GM11168 (cell line): Measurements from ENCODE around the gene ITPR1.

Source experiments
- in situ Hi-C: fragments of 300-500 bp; cut with MboI; formaldehyde crosslinking; loops from one replicate; pipeline ENCODE4 v1.12.0; 2022; ENCODE audit warnings: low sequenced_read_pairs; ENCODE audit not compliant: unreplicated experiment

The ITPR1 gene

DNA sequence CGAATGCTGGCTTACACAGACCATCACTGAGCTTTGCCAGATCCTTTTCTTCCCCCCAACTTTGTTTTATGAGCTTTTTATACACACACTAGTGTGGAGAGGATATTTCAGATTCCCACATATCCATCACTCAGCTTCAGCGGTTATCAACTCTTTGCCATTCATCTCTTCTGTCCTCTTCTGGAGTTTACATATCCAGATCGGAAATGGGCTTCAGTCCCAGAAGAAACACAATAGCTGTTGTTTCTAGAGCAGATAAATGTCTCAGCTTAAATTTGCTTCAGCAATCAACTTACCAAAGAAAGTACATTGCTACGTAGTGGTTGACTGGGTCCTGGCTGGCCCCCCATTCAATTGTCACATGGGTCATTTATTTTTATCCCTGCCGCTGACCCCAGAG is 300.2 kb downstream of the ITPR1 start:
- in situ Hi-C loops, result no loop called here

DNA sequence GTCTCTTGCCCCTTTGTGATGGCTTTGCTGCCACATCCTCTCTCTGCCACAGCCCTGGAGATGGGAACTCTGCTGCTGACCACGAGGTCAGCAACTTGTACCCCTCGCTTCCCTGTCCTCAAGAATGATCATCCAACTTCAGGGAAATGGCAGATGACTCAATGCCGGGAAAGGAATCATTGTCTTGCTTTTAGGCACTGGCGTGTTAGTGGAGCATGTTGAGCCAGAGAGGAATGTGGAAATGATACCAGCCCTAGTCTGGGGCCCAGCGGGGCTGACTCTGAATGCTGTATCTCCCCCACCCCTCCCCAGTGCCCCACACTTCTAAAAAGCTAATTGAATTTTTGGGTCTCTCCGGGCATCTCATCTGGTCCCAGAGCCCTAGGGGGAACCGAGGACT is 301.2 kb downstream of the ITPR1 start:
- in situ Hi-C loops, result no loop called here

DNA sequence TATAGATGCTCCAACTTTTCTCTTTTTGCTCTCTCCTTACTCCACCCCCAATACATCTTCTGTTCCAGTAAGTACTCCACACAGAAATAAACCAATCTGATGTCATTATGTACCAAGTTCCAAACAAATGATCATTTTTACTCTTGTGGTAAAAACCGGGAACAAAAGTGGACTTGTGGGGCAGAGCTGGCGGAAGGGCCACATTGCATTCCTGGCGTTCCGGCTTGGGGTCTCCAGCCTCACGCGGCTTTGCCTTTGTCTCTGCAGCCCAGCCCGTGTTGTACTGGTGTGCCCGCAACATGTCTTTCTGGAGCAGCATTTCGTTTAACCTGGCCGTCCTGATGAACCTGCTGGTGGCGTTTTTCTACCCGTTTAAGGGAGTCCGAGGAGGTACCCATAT is 301.6 kb downstream of the ITPR1 start:
- in situ Hi-C loops, result no loop called here

DNA sequence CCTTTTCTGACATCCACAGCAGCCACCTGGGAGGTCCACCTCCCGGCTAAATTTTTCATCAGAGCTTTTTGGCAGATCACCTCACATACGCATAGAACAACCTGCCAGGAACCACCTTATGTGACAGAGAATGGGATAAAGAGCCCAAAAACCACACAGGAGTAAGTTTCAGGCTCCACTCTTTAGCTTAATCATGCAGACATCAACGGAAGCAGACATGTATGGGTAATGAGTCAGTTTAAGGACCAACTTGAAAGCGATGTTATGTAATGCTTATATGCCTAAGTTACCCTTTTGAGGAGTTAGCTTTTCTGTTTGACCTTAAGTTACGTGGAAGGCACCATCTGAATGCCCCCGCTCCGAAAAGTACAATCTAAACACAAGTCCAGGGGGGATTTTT is 302.8 kb downstream of the ITPR1 start:
- in situ Hi-C loops, result no loop called here

DNA sequence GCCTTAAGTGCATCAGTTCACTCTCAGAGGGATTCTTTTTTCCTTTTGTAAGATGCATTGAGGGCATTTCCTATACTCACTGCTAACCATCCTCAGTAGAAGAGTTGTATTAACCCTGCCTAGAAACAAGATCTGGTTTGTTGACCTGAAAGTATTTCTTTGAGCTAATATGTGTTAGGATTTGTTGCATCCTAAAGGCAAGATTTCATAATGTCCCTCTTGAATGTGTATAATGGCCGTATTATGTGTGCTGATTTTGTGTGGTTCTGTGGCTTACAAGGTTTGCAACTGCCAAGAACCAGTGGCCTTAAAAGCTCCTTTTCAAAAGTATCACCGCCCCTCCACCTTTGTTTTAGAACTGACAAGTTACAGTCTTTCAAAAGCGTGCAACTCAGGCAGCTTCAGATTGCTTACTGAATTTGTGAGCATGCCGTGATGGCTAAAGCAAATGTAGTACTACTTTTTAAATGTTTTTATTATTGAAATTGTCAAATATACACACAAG is 304.1 kb downstream of the ITPR1 start:
- in situ Hi-C loops, result no loop called here

DNA sequence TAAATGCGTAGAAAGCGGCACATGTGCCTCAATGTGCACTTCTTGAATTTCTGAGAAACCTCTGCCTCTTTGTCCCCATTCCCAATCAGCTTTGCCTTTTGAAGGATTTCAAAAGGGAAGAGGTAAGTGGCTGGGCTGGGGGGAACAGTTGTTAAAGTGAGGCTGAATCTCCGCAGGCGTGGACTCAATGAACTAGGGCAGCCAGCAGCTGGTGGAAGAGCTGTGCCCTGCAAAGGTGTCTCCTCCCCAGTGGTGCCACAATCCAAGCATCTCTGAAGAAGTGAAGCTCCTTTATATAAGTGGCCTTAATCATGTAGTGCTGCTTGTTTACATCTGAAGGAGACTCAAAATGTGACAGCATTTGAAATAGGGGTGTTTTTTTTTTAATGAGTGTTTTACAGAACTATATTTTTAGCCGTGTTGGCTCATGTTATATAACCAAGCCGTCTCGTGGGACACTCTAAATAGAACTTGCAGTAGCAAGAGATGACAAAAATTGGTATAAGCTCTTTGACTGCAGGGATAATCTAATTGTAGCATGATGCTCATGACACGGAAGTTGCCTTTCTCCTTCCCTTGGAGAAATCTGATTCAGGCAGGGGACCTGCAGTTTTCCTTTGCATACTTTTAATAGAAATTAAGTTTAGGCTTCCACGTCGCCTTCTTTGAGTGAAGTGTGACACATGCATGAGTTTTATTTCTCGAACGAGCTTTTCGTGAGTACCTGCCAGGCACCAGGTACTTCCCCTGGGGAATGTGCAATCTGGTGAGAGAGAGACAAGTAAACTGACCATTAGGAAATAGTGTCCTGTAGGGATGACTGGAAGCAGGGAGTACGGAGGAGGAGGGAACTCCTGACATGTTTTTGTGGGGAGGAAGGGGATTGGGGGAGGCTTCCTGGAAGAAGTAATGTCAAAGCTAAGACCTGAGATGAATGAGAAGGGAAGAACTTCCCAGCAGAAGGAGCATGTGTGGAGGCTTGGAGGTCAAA is 306.4 kb downstream of the ITPR1 start:
- in situ Hi-C loops, result no loop called here

DNA sequence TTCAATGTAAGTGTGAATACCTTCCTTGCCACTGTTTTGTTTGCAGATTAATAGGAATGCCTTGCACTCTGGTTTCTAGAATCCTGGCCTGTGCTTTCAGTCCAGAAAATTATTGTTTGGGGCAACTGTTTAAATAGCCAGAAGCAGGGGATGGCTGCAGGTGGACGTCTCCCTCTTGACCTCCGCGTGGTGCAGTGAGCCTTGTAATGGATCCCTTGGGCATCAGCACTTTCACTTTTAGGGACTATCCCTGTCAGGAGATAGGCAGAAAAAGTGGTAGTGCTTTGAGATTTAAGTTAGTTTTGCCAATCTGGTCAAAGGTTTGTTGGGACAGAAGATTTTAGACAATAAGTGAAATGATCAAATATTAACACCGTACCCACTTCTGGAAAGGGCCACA is 307.4 kb downstream of the ITPR1 start:
- in situ Hi-C loops, result no loop called here

DNA sequence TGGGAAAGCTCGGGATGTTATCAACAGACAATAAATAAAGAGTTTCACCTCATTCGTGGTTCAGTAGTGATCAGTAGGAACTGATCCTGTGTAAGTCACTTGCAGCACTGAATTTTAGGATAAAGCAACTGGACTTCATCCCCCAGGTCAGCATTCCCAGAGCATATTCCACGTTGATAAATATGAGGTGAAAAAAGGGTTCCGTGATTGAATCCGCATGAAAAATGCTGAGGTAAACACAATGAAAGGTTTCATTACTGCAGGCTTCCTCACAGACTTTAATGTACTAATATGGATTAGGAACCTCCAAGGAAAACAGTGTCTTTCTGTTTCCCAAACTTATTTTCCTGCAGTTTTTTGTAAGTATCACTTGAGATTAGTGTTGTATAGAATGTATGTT is 308.7 kb downstream of the ITPR1 start:
- in situ Hi-C loops, result no loop called here

DNA sequence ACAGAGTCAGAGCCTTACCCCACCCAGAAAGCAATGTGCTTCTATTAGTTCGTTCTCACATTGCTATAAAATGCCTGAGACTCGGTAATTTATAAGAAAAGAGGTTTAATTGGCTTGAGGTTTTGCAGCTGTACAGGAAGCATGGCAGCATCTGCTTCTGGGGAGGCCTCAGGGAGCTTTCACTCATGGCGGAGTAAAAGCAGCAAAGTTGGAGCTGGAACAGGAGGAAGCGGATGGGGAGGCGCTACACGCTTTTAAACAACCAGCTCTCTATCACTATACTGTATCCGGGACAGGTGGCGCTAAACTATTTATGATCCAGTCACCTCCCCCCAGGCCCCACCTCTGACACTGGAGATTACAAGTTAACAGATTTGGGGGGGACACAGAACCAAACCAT is 309.8 kb downstream of the ITPR1 start:
- in situ Hi-C loops, result no loop called here

DNA sequence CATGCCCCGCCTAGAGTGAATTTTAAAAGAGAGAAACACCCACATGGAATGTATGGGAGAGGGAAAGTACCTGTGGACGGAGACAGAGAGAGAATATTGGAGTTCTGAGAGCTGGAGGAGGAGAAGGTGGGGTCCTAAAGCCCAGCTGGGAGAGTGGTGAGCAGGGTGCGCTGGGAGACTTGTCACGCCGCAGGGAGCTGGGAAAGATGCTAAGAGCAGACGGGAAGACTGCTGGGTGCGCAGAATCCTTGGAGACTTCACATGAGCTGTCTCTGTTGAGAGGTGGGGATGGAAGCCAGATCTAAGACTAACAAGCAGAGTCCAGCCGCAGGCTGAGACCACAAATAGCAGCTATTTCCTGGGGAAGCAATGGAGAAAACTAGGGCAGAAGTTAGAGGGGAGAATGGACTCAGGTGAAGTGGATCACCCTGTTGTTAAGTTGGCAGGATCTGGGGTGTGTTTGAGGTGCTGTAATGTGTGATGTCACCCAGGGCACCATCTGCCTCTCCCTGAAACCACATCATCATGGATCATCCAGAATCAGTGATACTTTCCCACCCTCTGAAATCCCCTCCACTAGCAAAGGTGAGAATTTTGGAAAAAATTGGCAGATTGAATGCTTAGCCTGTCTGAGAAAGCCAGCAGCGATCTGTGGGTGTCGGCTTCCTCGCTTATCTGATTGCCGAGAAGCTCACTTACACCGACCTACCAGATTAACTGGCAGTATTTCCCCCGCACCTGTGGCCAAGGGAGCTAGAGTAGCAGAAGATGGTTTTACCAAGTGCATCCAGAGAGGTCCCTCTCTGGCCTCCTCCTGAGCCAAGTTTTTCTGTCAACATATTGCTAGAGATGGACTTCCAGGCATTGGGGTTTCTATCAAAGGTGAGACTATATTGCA is 311.3 kb downstream of the ITPR1 start:
- in situ Hi-C loops, result no loop called here

DNA sequence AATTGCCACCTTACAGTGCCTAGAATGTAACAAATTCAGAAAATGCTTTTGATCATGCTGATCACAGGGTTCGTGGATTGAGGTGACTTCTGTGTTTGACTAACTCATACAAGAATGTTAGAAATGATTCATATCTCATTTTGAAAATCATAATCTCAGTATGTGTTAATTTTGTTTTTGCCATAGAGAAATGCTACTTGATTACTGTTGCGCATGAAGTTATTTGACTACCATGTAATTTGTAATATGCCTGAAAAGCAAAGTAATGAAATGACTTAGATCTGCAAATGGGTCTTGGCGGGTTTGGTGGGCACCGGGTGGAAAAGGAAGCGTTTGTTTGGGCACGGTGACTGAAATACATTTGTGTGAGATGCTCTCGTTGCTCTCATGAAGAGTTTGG is 312.5 kb downstream of the ITPR1 start:
- in situ Hi-C loops, result no loop called here

DNA sequence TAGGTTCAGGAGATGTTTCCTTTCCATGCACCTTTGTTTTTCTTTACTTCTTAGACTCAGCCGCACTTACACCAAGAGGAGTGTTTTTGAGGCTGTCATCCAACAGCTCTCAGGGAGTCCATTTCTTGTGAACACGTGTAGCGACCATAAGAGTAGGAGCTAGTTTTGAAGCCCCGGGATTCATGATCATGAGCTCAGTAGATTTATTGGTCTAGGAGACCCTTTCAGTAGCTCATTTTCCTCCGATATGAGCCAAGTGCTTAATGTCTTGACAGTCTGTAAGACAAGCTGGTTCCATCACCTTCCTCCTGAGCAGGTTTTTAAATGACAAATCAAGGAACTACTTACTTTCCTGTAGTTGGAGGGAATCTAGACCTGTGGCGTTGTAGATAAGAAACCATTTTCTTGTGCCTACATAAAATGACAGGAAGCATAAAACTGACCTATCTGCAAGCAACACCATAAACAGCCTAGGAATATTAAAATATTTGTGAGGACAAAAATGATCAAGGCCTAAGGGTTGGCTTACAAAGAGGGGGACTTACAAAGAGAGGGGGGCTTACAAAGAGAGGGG is 313.5 kb downstream of the ITPR1 start:
- in situ Hi-C loops, result no loop called here

DNA sequence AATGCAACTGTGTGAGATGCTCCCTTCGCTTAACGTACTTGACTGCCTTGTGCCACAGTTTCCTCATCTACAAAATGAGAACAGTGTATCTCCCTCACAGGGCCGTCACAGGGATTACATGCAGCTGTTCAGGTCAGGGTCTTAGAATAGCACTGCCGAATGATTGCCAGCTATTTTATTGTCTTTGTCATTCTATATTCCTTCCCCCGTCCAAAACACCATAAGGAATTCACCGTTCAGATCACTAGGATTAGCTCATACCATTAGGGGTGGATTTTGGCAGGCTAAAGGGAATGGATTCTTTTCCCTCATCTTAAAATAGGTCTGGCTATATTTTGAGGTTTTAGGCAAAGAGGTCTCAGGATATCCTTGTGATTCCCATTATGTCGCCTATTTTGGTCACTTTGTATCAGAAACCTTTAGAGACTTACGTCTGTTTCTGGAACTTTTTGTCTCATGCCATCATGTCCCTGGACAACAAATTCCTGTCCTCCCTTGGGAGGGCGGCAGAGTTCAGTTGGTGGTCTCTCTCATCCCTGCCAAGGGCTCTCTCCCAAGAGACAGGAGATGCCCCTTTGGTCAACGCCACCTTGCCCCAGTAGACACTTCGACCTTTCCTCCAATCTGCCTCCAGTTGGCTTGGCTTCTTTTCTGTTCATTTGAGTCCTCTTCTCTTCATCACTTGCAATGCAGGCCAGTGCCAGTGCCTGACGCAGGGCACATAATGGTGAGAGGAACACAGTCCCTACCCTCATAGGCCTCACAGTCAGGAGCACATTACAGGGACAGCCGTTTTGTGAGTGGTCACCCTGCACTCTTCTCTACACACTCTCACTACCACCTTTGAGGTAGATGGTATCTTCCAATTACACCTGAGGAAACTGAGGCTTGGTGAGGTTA is 314.5 kb downstream of the ITPR1 start:
- in situ Hi-C loops, result no loop called here

DNA sequence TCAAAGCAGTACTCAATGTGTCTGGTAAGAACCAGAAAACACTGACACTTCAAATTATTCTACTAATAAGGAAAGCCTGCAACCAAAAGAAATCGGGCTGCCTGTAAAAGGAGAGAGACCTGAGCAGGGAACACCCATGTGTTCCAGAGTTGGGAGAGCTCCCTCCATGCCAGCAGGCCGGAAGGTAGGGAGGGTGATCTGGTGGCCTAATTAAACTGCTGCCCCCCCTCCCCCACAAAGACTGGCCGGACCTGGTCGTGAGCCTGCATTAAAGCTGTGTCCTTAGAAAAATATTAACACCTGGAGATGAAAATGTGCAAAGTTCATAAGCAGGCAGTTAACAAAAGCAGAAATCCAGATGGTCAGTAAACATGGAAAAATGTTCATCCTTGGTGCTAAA is 315.5 kb downstream of the ITPR1 start:
- in situ Hi-C loops, result no loop called here

DNA sequence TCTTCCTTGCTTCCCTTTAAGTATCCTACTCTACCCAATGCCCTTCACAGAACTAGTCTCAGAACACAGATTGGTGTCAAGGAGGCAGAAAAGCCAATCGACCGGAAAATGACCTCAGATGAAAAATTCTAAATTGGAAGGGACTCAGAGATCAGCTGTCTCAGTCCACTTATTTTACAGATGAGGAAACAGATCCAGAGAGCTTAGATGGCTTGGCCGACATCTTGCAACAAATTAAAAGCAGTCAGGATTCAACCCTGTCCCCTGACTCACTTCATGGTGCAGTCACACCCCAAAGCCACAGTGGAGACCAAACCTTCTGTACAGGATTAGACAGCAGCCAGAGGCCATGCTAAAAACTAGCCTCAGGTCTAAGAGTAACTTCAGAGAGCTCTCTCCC is 316.8 kb downstream of the ITPR1 start:
- in situ Hi-C loops, result no loop called here

DNA sequence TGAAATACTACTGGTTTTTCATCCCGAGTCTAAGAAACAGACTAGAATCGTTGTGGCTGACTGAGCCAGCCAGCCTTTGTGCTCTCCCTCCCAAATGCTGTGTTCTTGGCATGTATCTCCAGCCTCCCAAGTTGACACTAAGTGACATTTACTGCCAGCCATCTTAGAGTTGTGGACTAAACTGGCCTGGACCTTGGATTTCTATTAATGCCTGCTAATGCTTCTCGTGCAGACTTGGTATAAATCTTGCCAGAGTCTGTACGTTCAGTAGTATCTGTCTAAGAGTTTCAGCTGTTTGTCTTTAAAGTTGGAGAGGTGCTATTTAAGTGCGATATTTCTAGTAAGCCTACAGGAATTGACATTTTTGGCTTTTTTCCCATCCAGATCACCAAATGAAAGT is 319.4 kb downstream of the ITPR1 start:
- in situ Hi-C loops, result no loop called here

DNA sequence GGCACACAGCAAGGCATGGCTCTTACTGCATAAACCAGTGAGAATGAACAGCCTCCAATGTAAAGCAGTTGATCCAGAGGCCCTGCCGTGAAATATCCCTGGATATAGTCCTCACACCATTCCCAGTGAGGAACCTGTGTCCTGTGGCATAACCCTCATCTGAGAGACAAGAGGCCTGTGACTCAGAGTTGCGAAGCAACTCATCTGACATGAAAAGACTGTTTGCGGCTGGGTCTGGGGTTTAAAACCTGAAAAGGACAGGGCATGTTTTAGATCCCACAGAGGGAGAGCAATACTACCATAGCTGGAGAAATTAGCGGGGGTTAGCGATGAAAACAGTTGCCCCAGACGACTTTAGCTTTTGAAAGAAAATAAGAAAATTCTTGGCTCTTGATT is 320.8 kb downstream of the ITPR1 start:
- in situ Hi-C loops, result no loop called here

DNA sequence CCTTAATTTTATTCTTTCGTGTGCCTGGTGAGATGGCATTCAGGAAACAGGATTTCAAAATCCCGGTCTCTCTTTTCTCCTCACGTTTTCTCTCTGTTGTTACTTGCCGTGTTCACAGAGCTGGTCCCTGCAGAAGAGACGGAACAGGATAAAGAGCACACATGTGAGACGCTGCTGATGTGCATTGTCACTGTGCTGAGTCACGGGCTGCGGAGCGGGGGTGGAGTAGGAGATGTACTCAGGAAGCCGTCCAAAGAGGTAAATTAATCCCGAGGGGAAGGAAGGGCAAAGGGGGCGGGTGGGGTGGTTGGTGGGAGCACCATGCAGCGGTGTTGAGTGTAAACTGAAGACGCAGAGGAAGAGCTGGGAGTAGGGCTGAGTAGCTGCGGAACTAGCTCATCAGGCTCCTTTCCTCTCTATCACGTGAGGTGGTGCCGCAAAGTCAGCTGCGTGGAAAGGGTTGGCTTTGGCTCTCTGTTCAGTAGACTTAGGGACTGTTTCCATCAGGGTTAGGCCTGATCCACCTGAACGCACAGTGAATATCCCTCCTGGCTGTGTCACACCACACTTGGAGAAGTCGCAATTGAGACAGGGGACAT is 321.3 kb downstream of the ITPR1 start:
- in situ Hi-C loops, result no loop called here

DNA sequence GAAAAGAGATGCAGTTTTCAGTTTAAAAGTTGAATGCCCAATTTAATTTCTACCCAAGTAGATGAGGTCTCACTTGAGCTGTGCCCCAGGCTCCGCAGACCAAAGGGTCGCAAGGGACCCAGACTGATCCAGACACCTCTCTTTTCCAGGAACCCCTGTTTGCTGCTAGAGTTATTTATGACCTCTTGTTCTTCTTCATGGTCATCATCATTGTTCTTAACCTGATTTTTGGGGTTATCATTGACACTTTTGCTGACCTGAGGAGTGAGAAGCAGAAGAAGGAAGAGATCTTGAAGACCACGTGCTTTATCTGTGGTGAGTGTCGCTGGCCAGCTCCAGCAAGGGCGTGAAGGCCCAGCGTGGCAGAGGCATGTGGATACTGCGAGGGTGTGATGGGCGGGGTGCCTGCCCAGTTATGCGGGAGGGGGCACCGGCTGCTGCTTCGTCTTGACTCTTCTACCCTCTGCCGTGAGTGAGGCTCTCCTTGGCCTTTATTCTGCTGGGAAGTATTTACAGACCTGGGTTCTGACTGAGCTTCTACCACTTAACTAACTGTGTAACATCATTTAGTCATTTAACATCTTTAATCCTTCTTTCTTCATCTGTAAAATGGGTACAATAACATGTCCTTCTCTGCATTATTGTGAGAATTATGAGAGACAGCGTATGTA is 321.9 kb downstream of the ITPR1 start:
- in situ Hi-C loops, result no loop called here
